ENCODE data around the gene LBHD2.

LBHD2 gene

GRCh38 chr14:103139132-103140025, 55.4 kb downstream of the LBHD2 start:
- DNase-seq (ENCODE audit: low spot score) = peak; percentile 37
- TF ChIP-seq CTCF (IDR thresholded peaks at IDR 0.05; ENCODE audit: extremely low read depth, missing control alignments) = no peak
